ENCODE data around the gene LPAR2.
A peak's percentile ranks its signal among the peaks of the same experiment; 100 is the strongest.

Gene LPAR2

DNA sequence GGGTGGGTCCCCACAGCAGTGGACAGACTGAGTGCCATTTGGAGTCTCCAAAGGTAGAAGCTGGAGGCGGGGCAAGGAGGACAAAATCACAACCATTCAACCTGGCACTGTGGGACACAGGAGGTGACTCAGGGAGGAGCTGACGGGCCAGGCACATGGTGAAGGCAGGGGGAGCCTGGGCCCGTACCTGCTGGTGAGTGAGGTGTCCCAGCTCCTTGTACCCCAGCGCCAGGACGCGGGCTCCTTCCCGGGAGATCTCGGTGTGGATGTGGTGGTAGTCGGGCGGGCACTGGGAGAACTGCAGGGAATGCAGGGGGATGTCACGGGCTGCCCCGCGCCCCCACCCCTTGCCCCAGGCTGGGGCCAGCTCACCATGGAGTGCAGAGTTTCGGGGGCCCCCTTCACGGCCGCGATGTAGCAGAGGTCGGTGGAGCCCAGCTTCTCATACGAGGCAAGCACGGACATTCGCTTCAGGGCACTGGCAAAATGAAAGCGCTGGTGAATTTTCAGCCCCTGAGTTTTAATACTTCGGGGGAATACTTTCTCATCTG, 25.7 kb upstream of the LPAR2 start:
- no peak for DNase-seq (ENCODE audit: low read depth)

DNA sequence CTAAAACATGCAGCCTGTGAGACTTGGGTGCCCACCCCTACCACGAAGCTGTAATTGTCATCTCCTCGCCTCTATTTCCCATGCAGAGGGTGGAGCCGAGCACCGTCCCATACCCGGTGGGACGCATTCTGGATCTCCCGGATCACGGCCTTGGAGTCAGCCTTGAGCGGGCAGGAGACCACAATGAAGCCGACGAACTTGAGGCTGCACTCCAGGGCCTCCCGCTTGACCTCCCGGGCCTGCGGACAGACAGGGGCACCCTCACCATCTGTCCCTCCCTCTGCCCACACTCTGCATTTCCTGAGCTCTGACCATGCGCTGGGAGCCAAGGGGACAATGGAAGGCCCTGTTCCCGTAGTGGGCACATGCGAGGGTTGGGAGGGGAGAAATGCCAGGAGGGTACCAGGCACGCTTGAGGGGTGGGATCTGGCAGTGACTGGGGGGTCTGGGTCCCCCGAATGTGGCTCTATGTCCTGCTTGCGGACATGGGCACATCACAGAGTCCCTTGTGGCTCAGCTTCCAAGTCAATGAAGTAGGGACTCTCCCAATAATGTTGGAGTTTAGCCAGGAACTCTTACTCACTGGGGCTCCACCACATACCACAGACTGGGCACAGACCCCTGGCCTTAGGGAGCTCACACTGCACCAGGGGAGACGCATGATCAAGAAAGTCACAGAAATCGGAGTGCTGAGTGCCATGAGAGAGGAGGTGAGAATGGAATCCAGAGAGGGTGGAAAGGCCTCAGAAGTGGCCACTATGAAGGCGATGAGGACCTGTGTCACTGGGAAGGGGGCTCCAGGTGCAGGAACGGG, 24.7 kb upstream of the LPAR2 start:
- DNase-seq (ENCODE audit: low read depth), result no peak

DNA sequence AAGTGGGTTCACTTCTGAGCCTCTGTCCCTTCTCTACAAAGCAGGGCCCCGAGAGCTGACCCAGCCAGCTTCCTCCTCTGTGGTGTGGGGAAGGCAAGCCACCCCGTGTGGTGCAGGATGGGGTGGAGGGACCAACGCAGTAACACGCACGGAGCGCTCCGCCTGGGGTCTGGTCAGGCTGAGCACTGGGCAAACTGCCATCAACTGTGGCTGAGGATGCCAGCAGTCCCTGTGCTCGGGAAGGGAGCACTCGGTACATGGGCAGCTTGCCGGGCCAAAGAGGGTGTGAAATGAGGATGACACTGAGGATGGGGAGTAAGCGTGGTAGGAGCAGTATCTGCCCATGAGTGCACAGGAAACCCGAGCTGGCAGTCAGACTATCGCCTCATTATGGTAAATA, 23.1 kb upstream of the LPAR2 start:
- DNase-seq (ENCODE audit: low read depth), result no peak

DNA sequence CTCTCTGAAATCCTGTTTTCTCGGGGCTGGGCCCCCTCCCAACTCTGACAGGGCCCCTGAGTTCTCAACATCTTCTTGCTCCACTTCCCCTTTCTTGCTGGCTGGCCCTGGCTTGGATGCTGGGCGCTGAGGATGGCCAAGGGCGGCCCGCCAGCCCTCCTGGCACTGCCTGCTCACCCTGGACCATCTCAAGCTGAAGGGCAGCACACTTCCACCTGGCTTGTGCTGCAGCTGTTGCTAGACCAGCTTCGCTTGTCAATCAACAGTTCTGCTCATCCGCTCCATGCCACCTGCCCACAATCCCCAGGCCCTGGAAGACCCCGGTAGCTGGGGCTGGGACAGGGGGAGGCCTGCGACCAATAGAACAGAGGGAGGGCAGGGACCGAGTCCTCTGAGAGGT, 22.3 kb upstream of the LPAR2 start:
- DNase-seq (ENCODE audit: low read depth), result no peak

DNA sequence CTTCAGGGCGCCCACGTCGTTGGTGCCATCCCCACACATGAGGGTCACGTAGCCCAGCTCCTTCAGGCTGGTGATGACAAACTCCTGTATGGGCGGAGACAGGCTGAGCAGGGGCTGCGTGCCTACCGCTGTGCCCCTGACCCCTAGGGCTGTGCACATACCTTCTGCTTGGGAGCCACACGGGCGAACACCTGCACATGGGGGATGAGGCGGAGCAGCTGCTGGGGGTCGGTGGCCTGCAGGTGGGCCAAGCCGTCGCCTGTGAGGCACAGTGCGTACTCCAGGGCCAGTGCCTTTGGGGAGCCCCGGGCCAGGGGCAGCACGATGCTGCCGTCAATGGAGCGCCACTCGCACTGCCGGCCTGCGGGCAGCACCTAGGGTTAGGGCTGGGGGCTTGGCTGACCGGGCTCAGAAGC, 21.6 kb upstream of the LPAR2 start:
- DNase-seq (ENCODE audit: low read depth), result no peak

DNA sequence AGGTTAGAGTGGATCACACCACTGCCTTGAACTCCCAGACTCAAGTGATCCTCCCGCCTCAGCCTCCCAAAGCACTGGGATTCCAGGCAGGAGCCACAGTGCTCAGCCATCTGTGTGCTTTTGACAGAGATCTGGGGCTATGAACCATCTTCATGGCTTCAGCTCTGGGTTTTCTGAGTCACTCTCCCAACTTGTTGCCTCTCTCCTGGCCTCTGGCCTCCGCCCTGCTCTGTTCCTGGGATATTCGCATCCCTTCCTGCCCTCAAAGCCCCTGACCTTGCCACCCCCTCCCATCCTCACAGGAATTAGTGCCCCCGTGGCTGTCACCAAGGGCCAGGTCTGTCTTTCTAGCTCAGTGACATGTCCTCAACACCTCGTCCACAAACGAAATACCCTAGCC, 21.1 kb upstream of the LPAR2 start:
- no peak for DNase-seq (ENCODE audit: low read depth)

DNA sequence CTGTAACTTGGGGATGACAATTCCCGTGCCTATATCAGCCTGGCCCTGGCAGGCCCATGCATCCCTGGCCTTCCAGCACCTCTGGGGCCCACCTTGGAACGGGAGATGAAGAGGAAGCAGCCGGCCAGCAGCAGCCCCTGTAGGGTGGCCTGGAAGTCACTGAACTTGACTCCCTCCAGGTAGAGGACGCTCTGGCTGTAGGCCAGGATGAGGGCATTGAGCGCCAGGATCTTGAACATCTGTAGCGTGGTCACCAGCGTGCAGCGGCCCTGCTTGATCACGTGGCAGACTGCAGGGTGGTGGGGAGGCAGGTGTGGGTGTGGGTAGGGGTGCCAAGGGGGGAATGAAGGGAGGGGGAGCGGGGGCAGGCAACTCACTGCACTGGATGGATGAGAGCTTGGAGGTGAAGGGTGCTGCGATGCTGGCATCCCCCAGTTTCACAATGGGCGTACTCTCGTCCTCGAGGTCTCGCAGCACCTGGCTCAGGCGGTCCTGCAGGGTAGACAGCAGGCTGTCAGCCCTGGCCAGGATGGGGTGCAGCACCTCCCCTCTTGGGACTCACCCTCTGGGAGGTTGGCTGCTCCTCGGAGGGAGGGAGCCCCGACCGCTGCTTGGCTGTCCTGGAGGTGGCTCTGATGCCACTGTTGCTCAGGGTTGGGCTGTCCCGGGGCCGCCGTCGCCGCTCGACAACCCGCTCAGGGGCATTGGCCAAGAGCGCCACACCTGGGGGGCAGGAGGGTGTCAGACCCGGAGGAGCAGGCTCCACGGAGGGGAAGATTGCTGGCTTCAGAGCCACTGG, 19.2 kb upstream of the LPAR2 start:
- DNase-seq (ENCODE audit: low read depth), result no peak

DNA sequence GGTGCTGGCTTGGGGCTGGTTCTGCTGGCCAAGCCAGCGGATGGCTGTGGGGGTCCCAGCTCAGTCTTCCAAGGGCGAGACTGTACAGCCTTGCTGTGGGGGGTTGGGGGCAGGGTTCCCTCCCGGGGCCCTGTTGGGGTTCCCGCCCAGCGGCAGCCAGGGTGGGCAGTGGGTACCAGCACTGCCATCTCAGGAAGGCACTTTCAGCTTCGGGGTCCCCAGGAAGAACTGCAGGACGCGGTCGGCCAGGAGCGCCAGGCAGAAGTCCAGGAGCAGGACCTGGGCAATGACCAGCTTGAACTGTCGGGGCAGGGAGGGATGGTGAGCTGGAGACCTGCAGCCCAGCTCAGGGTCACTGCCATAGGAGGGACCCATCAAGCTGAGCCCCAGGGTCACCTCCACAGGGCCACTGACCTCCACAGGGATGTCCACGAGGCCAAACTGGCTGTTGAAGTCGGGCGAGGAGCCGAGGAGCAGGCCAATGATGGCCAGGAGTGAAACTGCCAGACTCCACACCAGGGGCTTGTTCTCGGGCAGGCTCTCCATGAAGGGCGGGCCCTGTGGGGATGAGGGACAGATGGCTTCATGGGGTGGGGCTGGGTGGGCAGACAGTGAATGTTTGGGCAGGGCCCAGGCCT, 17.3 kb upstream of the LPAR2 start:
- no peak for DNase-seq (ENCODE audit: low read depth)

DNA sequence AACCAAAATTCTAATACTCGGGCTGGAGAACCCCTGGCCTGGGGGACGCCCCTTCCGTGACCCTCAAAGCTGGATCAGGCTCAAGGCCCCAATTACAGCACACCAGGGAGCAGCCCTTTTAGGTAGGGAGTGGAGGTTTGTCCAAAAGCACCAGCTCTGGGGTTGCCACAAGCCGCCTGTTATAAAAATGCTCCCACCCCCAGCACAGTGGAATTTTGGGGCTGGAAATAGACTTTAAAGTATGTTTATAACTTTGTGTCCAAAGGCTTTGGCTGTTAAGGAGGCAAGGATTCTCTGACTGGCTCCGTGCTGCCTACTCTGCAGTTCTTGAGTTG, 16.0 kb upstream of the LPAR2 start:
- DNase-seq (ENCODE audit: low read depth), result no peak

DNA sequence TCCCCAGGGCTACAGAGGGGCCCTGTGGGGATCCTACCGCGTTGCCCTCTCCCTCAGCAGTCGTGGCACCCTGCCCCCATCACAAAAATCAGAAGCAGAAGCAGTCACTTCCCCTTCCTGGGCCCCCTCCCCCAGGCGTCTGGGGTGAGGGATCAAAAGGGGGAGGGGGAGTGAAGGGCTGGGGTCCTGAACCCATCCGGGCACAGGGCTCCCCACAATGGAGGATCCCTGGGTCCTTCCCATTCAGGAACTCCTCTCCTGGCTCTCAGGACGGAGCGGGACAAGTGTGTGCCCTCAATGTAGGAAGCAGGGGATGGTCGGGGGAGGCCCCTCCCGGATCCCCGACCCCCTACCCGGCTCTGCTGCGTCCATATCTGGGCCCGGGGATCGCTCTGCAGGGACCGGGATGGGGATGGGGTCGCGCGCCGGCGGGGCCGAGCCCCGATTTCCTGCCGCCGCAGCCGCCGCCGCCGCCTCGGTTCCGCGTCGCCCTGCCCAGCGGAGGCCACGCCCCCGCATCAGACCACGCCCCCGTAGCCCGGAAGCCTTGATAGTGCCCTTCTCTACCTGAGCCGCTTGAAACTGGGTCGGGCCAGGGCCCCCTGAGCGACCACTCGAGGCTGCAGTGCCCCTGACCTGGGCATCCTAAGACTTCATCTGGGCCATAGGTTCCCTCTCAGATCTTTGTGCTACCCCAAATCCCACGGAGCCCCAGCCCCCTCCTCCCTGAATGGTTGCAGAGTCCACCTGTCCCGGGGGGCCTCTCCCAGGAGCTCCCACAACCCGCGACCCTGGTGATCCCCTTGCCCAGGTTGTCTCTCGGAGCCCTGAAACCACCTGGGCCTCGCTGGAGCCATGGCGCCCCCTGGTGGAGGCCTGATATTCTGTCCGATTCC, 15.4 kb upstream of the LPAR2 start, which contains the start of gene GMIP:
TSS of gene GMIP (minus strand) at position 500 of the 896 bp plus-strand sequence. CDS start at position 372, 128 bp downstream.
- peak; percentile 80 for DNase-seq (ENCODE audit: low read depth)

DNA sequence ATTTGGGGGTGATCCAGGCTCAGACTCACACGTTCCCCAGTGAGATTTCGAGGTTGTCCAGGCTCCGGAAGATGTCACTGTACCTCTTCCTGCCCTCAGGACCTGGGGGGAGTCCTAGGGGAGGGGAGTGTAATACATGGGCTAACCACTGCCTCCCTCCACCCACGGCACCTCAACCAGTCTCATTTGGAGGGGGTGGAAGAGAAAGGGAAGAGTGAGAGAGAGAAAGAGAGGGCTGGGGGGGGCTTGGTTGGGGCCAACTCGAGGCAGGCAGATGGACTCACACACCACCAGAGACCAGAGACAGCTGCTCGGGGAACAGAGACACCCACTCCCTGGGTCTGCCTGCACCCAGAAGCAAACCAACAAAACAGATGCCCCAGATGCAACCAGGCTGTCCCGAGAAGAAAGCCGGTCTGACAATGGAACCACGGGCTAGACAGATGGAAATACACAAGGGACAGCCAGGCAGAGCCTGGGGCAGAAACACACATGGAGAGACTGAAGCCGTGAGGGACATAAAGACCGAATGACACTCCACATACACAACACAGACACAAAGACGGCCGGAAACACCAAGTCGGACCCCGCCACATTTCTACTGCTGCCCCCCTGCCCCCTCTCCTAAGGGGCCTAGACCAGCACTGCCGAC, 14.6 kb upstream of the LPAR2 start:
- DNase-seq (ENCODE audit: low read depth), result no peak

DNA sequence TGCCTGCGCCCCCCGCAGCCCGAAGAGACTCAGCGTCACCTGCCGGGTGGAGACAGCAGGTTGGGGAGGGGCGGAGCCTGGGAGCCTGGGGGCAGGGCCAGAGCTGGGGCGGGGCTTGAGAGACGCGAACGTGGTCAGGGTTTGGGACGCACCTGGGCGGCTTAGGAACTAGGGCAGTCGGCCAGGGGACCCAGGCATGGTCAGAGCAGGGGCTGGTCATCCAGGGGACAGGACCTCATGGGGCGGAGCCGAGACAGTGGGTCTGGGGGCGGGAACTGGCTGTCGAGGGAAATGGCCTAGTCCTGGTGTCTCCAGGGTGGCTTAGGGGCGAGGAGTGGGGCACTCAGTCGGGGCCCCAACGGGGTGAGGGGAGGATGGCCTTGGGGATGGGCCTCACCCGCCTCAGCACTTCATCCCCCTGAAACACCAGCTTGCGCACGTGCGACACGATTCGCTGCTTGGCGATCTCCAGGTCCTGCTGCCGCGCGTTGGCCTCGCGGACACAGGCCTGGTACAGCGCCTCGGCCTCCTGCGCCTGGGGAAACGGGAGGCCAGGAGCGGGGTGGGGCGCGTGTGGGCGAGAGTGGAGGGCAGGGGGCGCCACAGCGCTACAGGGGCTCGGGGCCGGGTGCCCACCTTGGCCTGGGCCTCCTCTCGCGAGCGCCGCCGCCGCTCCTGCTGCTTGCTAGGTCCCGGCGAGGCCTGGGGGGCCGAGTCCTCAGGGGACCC, 9.7 kb upstream of the LPAR2 start:
- no peak for DNase-seq (ENCODE audit: low read depth)

DNA sequence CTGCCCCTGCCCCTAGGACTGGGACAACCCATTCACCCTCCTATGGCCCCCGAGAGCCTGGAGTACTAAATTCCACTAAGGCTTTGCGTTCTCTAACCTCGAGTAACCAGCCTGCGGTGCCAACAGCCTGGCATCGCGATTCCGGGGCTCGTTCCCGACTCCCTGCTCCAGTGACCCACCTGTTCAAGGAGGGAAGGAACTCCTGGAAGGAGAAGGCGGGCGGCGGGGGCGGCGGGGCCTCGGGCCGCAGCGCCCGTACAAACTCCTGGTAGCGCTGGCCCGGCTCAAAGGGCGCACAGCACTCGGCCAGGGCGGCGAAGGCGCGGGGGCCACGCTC, 9.1 kb upstream of the LPAR2 start:
- DNase-seq (ENCODE audit: low read depth), result no peak

DNA sequence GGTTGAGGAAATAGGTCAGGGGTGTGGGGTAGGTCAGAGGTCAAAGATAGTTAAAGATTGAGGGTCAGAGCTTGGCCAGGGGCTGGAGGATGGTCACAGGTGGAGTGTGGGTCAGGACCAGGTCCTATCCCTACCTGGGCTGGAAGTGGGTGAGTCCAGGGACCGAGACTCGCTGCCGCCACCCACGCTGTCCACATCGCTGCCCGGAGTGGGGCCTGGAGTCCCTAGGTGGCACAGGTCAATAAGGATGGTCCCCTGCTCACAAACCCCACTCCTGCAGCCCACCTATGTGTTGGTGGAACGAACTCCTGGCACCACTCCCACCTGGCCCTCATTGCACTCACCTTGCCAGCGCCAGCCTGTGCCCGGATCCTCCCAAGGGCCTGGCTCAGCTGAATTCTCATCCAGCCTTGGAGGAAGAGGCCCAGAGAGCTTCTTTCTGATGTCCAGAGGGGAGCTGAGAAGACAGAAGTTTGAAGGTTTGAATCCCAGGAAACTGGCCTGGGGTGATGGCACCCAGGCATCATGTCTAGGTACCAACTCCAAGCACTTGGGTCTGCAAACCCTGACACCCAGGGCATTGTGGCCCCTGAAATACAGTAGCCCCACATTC, 8.7 kb upstream of the LPAR2 start:
- DNase-seq (ENCODE audit: low read depth), result no peak

DNA sequence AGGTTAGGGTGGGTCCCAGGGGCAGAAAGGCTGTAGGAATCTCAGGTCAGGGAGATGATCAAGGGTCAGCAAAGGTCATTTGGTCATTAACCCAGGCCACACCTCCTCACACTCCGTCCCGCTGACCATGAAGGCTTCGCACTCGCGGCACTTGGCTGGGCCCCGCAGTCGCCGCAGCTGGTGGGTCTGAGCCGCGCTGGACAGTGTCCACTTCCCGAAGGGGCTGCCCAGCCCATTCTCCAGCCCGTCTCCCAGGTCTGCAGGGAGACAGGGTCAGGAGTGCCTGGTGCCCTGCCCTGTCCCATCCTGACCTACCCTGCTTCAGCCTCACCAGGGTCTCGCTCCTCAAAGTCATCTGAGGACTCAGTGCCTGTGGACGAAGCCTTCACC, 7.3 kb upstream of the LPAR2 start:
- DNase-seq (ENCODE audit: low read depth), result no peak

DNA sequence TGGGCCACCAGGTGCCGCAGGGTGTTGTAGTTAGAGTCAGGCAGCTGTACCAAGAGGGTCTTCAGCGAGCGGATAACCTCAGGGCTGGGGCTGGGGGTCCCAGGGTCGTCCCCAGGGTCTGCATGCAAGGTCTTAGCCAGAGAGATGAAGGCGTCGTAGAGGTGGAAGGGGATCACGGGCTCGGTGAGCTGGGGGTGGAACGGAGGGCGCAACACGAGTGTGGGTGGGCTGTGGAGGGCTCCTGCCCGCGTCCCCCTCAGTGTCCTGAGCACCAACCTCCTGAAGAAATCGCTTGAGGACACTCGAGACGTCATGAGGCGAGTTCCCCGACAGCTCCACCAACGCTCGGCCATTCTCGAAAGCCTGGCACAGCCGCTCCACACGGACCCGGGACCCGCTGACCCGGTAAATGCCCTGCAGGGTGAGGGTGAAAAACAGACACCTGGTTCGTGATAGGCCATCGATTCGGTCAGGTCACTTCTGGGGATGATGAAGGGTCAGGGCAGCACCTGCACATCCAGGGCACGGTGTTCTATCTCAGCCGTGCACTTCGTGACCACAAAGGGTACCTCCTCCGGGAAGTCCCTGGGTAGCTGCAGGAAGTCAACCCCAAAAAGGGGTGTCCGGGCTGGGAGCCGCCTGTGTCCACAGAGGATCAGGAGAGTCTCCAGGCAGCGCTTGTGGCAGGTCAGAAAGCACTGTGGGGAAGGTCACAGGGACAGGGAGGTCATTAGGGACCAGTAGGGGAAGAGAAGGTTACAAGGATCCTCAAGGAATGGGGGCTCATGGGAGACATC, 6.7 kb upstream of the LPAR2 start:
- DNase-seq (ENCODE audit: low read depth), result no peak

DNA sequence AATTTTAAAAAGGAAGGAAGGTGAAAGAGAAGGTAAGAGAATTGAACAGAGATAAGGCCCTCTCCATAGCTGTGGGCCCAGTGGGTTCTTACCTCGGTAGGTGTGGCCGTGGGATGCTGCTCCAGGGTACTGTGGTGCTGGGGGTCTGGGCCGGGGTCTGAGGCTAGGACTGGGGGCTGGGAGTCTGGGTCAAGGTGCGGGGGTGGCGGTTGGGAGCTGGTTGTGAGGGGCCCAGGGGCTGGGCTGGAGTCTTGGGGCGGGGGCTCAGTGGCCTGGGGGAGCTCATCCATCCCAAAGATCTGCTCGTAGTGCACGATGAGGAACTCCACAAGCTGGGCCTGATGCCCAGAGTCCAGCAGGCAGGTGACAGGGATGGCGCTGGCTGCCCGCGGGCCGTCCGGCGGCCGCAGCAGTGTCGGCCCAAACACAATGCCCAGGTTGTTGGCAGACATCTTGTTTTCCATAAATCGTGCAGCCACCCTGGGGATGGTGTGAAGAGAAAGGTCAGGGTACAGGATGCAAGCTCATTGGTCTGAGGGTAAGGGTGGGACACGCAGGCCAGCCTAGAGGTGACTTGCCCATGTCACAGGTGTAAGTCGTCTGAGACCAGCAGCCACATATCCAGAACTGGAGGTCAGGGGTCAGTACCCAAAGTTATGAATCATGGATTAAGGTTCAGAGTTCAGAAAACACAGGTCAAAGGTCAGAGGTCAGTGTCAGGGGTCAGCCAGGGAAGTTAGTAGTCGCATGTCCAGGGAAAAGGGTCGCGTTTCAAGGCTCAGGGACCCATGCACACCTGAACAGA, 5.9 kb upstream of the LPAR2 start:
- no peak for DNase-seq (ENCODE audit: low read depth)

DNA sequence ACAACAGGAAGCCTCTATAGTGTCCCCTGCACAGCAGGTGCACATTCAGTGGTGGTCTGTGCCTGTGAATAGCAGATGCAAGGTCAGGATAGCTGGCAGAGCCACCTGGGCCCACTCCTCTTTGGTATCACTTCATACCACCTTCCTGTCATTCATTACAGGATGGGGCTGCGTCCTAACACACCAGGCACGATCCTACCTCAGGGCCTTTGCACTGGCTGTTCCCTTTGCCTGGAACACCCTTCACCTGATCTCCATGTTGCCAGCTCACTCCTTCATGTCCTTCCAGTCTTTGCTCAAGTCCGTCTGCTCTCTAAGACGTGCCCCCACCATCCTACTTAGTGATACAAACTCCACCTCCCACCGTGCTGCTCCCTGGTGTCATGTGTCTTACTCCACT, 4.6 kb upstream of the LPAR2 start:
- DNase-seq (ENCODE audit: low read depth), result no peak

DNA sequence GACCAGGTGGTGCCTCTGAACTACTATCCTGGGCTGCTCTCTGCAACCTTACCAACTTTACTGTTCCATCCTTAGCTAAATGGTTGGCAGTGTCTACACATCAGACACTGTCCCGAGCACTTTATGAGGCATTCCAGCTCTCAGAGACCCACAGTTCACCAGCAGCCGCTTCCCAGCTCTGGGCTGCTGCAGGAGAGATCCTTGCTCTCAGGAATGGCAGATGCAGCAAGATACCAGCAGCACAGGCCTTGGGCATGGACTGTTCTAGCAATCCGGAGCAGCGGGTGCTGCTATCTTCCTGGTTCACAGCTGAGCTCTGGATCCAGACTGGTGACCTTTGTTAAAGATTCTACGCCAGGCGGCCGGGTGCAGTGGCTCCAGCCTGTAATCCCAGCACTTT, 3.3 kb upstream of the LPAR2 start:
- DNase-seq (ENCODE audit: low read depth), result no peak

All from stimulated activated CD8-positive, alpha-beta memory T cell treated with anti-CD3 and anti-CD28 coated beads, Interleukin-12 subunit alpha, Interleukin-12 subunit beta, amount 100 ng/mL, for 1 hour (primary cell).